PC-9 (cell line): ENCODE results near the gene GRIP2. TPM values are rescaled to one million over a fixed set of nuclear protein-coding genes. Genes with fewer than 3 reads are reported as not detected.

Experiments used
- BruUV-seq: library from RNA; stranded (reverse); fragments of 400-500 nt; replicated peaks from 2 replicates; lab custom pipeline; 2021; lab: Mats Ljungman, UMichigan
- CTCF ChIA-PET: fragments of 300-600 bp; sonication (Branson Sonifier 250); formaldehyde crosslinking; loops from one replicate; lab custom pipeline; 2022; ENCODE audit warnings: antibody characterized with exemption; lab: Charles Lee
- POLR2A ChIA-PET: fragments of 300-600 bp; sonication (Branson Sonifier 250); formaldehyde crosslinking; loops from one replicate; lab custom pipeline; 2022; ENCODE audit warnings: antibody characterized with exemption; ENCODE audit not compliant: unreplicated experiment; lab: Charles Lee
- DNase-seq, 2 experiments: peaks; one replicate each; pipeline versions ENCODE4 v3.0.0 to v3.0.0-alpha.2; 2015 to 2022; ENCODE audit warnings: mixed read lengths in 1 of 2
- H2AFZ ChIP-seq: fragments of 200-600 bp; sonication (generic); 2 replicates; pipeline ENCODE4 v1.8.1; 2017; ENCODE audit warnings: antibody characterized with exemption
- H3F3A ChIP-seq: fragments of 200-600 bp; sonication (generic); 2 replicates; pipeline ENCODE4 v1.8.1; 2017; ENCODE audit warnings: antibody characterized with exemption, mild to moderate bottlenecking, low read depth; ENCODE audit not compliant: insufficient read depth
- H3K27ac ChIP-seq: fragments of 200-600 bp; sonication (generic); 2 replicates; pipeline ENCODE4 v1.6.1; 2016; ENCODE audit warnings: mixed run types
- H3K27me3 ChIP-seq: fragments of 200-600 bp; sonication (generic); 2 replicates; pipeline ENCODE4 v1.6.1; 2016; ENCODE audit warnings: low read depth, mixed run types; ENCODE audit not compliant: insufficient read depth
- H3K36me3 ChIP-seq: fragments of 200-600 bp; sonication (generic); 2 replicates; pipeline ENCODE4 v1.6.1; 2016; ENCODE audit warnings: low read depth, mixed run types
- H3K4me1 ChIP-seq: fragments of 200-600 bp; sonication (generic); replicated peaks from 2 replicates; pipeline ENCODE4 v1.6.1; 2016; ENCODE audit warnings: mixed run types; ENCODE audit not compliant: insufficient read depth
- H3K4me2 ChIP-seq: fragments of 200-600 bp; sonication (generic); 2 replicates; pipeline ENCODE4 v1.6.1; 2017; ENCODE audit warnings: mixed run types
- H3K4me3 ChIP-seq: fragments of 200-600 bp; sonication (generic); 2 replicates; pipeline ENCODE4 v1.6.1; 2016; ENCODE audit warnings: mixed run types
- H3K79me2 ChIP-seq: fragments of 200-600 bp; sonication (generic); 2 replicates; pipeline ENCODE4 v1.6.1; 2017; ENCODE audit warnings: low read depth, mixed run types
- H3K9me2 ChIP-seq: fragments of 200-600 bp; sonication (generic); 2 replicates; pipeline ENCODE4 v1.8.1; 2017; ENCODE audit warnings: mild to moderate bottlenecking; ENCODE audit not compliant: insufficient read depth
- H3K9me3 ChIP-seq: fragments of 200-600 bp; sonication (generic); 2 replicates; pipeline ENCODE4 v1.8.1; 2016; ENCODE audit warnings: low read depth; ENCODE audit not compliant: insufficient read depth
- H4K20me1 ChIP-seq: fragments of 200-600 bp; sonication (generic); 2 replicates; pipeline ENCODE4 v1.8.1; 2017; ENCODE audit not compliant: insufficient read depth
- CTCF ChIP-seq: fragments of 200-600 bp; sonication (generic); conservative IDR thresholded peaks from 2 replicates; pipeline ENCODE4 v1.6.1; 2017; ENCODE audit warnings: mixed run types, antibody characterized with exemption, mild to moderate bottlenecking, moderate library complexity
- EZH2 ChIP-seq: fragments of 200-600 bp; sonication (generic); IDR thresholded peaks from 2 replicates; pipeline ENCODE4 v1.8.0; 2017; ENCODE audit warnings: antibody characterized with exemption, low read depth
- intact Hi-C: fragments of 100-400 bp; cut with micrococcal nuclease; formaldehyde crosslinking; loops from one replicate; pipeline ENCODE4 v1.10.0; 2022; ENCODE audit not compliant: unreplicated experiment
- total RNA-seq: library from RNA; stranded (reverse); gene quantifications from 2 replicates; pipeline ENCODE4 v1.2.3, GENCODE V29; 2021

GRIP2 gene
- total RNA-seq, 1 experiment from 2014 or later = not detected

GRCh38 chr3:14490255-14490654 lies 49.9 kb downstream of the GRIP2 start:
- H3F3A ChIP-seq = peaks cover 35% of the 10 kb centered on the region
- peak overlapping the region; percentile 72 for H3K27ac ChIP-seq
- H3K27me3 ChIP-seq = no peaks in the 10 kb centered on the region
- peak overlapping the region; percentile 35; the same call in 1 of the 2 replicates for H3K4me2 ChIP-seq
- H2AFZ ChIP-seq = no peak overlapping the region
- ChIA-PET POLR2A (no interaction called here), CTCF (interaction anchor here (0.5 kb wide), 1 partner anchor 1309 kb away, joined by 5 read pairs; no protein-coding TSS in a partner anchor)
- no peaks in the 10 kb centered on the region for H4K20me1 ChIP-seq
- intact Hi-C loops = no loop called here
- no peaks in the 10 kb centered on the region for H3K9me3 ChIP-seq
- H3K9me2 ChIP-seq = no peaks in the 10 kb centered on the region
- TF ChIP-seq CTCF (no peak), EZH2 (no peak)
- H3K4me3 ChIP-seq = no peak overlapping the region
- DNase-seq = no peak
- peaks cover 17% of the 10 kb centered on the region for H3K4me1 ChIP-seq
- no peaks in the 10 kb centered on the region for H3K79me2 ChIP-seq
- H3K36me3 ChIP-seq = peaks cover 11% of the 10 kb centered on the region; the same call in 1 of the 2 replicates
- BruUV-seq = no TSS peak

- POLR2A ChIA-PET = no interaction called here
These were observed 50.5 kb downstream of the GRIP2 start for GRCh38 chr3:14489641-14490040.

GRCh38 chr3:14488286-14489041 lies 51.7 kb downstream of the GRIP2 start:
- H3K9me3 ChIP-seq = no peaks in the 10 kb centered on the region
- H3K27ac ChIP-seq = no peak overlapping the region
- peaks cover 42% of the 10 kb centered on the region for H3F3A ChIP-seq
- BruUV-seq = no TSS peak
- TF ChIP-seq EZH2 (no peak), CTCF (no peak)
- peaks cover 17% of the 10 kb centered on the region for H3K4me1 ChIP-seq
- H3K4me3 ChIP-seq = no peak overlapping the region
- H2AFZ ChIP-seq = no peak overlapping the region
- H3K79me2 ChIP-seq = no peaks in the 10 kb centered on the region
- H3K4me2 ChIP-seq = no peak overlapping the region
- H3K36me3 ChIP-seq = peaks cover 14% of the 10 kb centered on the region; the same call in 1 of the 2 replicates
- POLR2A ChIA-PET = no interaction called here
- no peaks in the 10 kb centered on the region for H3K27me3 ChIP-seq
- CTCF ChIA-PET = no interaction called here
- no peaks in the 10 kb centered on the region for H3K9me2 ChIP-seq
- no peaks in the 10 kb centered on the region for H4K20me1 ChIP-seq
- no peak for DNase-seq
- intact Hi-C loops = no loop called here

More at GRCh38 chr3:14489641-14490040, 50.5 kb downstream of the GRIP2 start:
- Histone ChIP-seq H3K27ac (no peak overlapping the region), H3K9me3 (no peaks in the 10 kb centered on the region), H3F3A (peaks cover 35% of the 10 kb centered on the region), H3K4me3 (no peak overlapping the region), H3K4me2 (no peak overlapping the region), H3K79me2 (no peaks in the 10 kb centered on the region), H3K4me1 (peaks cover 17% of the 10 kb centered on the region), H3K36me3 (peaks cover 11% of the 10 kb centered on the region; the same call in 1 of the 2 replicates), H4K20me1 (no peaks in the 10 kb centered on the region), H3K27me3 (no peaks in the 10 kb centered on the region), H2AFZ (no peak overlapping the region), H3K9me2 (no peaks in the 10 kb centered on the region)
- intact Hi-C loops = no loop called here
- no peak for DNase-seq
- TF ChIP-seq CTCF = no peak
- BruUV-seq = no TSS peak
- CTCF ChIA-PET = no interaction called here
